Ascending aorta (tissue), 2 donors: ENCODE results near the gene EML6. TPM values are rescaled to one million over a fixed set of nuclear protein-coding genes. Genes with fewer than 3 reads are reported as not detected.

Experiments
- DNase-seq, 2 donors: peaks; one replicate each; pipeline ENCODE4 v3.0.0-alpha.2; 2019; ENCODE audit warnings: low spot score in 2 of 2
- H3K27ac ChIP-seq, 2 donors: fragments of 200-600 bp; sonication (generic); one replicate each; pipeline ENCODE4 v1.5.1; 2016 to 2017; ENCODE audit warnings: mild to moderate bottlenecking in 1 of 2
- H3K27me3 ChIP-seq: fragments of 200-600 bp; sonication (generic); one replicate; pipeline ENCODE4 v1.5.1; 2017
- H3K36me3 ChIP-seq, 2 donors: fragments of 200-600 bp; sonication (generic); one replicate each; pipeline ENCODE4 v1.5.1; 2016
- H3K4me1 ChIP-seq, 2 donors: fragments of 200-600 bp; sonication (generic); one replicate each; pipeline ENCODE4 v1.5.1; 2016 to 2017; ENCODE audit warnings: mild to moderate bottlenecking in 1 of 2
- H3K4me3 ChIP-seq, 2 donors: fragments of 200-600 bp; sonication (generic); one replicate each; pipeline ENCODE4 v1.5.1; 2016 to 2017; ENCODE audit warnings: mild to moderate bottlenecking in 1 of 2
- H3K9me3 ChIP-seq, 2 donors: fragments of 200-600 bp; sonication (generic); one replicate each; pipeline ENCODE4 v1.5.1; 2016
- CTCF ChIP-seq, 3 experiments: fragments of 200-600 bp in 2 of 3; fragments of 450-650 bp in 1 of 3; sonication (generic) in 2 of 3; IDR thresholded peaks; one replicate each; pipeline ENCODE4 v1.5.1; 2016 to 2019; ENCODE audit warnings: antibody characterized with exemption in 3 of 3, mild to moderate bottlenecking in 1 of 3, moderate library complexity in 1 of 3
- intact Hi-C: fragments of 100-400 bp; cut with DNase I; formaldehyde crosslinking; loops from one replicate; pipeline ENCODE4 v1.15.1; 2023
- total RNA-seq: library from RNA; depleted of rRNA; stranded (reverse); fragments of >200 nt; gene quantifications from one replicate; pipeline ENCODE4 v1.1.0, GENCODE V29; 2016

Gene EML6
- total RNA-seq, 1 donor from 2014 or later = not detected

GRCh38 chr2:54820558-54820957 lies 97.1 kb downstream of the EML6 start:
- intact Hi-C loops = no loop called here
- no peak for TF ChIP-seq CTCF (IDR thresholded peaks at IDR 0.05)
- no peak for DNase-seq
- H3K4me3 ChIP-seq = no peak overlapping the region
- no peaks in the 10 kb centered on the region for H3K9me3 ChIP-seq
- no peaks in the 10 kb centered on the region for H3K4me1 ChIP-seq
- no peaks in the 10 kb centered on the region for H3K27me3 ChIP-seq
- H3K27ac ChIP-seq = no peak overlapping the region
- no peaks in the 10 kb centered on the region for H3K36me3 ChIP-seq

- Histone ChIP-seq H3K4me1 (no peaks in the 10 kb centered on the region), H3K9me3 (no peaks in the 10 kb centered on the region), H3K4me3 (no peak overlapping the region), H3K27ac (no peak overlapping the region), H3K36me3 (no peaks in the 10 kb centered on the region), H3K27me3 (no peaks in the 10 kb centered on the region)
- TF ChIP-seq CTCF (IDR thresholded peaks at IDR 0.05) = no peak
- DNase-seq = no peak
- intact Hi-C loops = no loop called here
Observed at GRCh38 chr2:54824567-54824966, 101.1 kb downstream of the EML6 start.

GRCh38 chr2:54830546-54830945 lies 107.1 kb downstream of the EML6 start:
- Histone ChIP-seq H3K4me3 (no peak overlapping the region), H3K9me3 (no peaks in the 10 kb centered on the region), H3K4me1 (no peaks in the 10 kb centered on the region), H3K27me3 (no peaks in the 10 kb centered on the region), H3K27ac (no peak overlapping the region), H3K36me3 (no peaks in the 10 kb centered on the region)
- no peak for TF ChIP-seq CTCF (IDR thresholded peaks at IDR 0.05)
- intact Hi-C loops = loop anchor here (10.0 kb wide), 1 partner anchor 656 kb away; no protein-coding TSS in a partner anchor
- DNase-seq = no peak

DNA sequence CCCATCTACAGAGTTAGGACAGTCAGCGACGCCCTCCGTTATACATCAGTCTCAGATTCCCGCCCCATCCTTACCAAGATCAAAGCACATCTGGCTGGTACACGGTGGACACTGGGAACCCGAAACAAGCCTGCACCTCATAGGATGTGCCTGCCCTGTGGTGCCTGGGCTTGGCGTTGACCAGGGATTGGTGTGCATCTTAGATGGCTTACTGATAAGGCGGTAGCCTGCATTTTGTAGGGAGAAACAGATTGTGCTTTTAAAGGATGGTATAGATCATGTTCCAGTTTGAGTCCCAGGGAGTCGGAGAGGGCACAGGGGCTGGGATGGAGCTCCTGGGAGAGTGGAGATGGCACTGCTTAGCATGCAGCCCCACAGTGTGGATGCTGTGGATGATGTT lies 108.0 kb downstream of the EML6 start:
- no peaks in the 10 kb centered on the region for H3K4me1 ChIP-seq
- H3K27ac ChIP-seq = no peak overlapping the region
- H3K4me3 ChIP-seq = no peak overlapping the region
- H3K36me3 ChIP-seq = no peaks in the 10 kb centered on the region
- no peak for TF ChIP-seq CTCF (IDR thresholded peaks at IDR 0.05)
- intact Hi-C loops = loop anchor here (10.0 kb wide), 1 partner anchor 657 kb away; no protein-coding TSS in a partner anchor
- no peaks in the 10 kb centered on the region for H3K9me3 ChIP-seq
- no peak for DNase-seq
- no peaks in the 10 kb centered on the region for H3K27me3 ChIP-seq

DNA sequence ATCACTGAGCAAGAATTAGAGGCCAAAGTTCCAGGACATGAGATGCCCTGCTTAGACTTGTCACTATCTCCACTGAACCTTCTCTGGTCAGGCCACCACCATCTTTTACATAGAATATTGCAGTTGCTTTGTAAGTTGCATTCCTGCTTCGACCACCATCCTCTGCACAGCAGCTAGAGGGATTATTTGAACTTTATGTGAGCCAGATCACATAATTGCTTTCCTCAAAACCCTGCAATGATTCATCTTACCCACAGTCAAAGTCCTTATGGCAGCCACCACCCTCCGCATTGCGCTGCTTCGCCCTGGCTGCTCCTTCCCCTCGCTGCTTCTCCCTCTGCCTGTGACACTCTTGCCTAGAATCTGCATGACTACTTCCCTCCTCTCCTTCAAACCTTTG lies 111.3 kb downstream of the EML6 start:
- Histone ChIP-seq H3K4me1 (no peaks in the 10 kb centered on the region), H3K27me3 (no peaks in the 10 kb centered on the region), H3K36me3 (no peaks in the 10 kb centered on the region), H3K4me3 (no peak overlapping the region), H3K27ac (no peak overlapping the region), H3K9me3 (no peaks in the 10 kb centered on the region)
- intact Hi-C loops = loop anchor here (10.0 kb wide), 1 partner anchor 660 kb away; no protein-coding TSS in a partner anchor
- TF ChIP-seq CTCF (IDR thresholded peaks at IDR 0.05) = no peak
- DNase-seq = no peak

DNA sequence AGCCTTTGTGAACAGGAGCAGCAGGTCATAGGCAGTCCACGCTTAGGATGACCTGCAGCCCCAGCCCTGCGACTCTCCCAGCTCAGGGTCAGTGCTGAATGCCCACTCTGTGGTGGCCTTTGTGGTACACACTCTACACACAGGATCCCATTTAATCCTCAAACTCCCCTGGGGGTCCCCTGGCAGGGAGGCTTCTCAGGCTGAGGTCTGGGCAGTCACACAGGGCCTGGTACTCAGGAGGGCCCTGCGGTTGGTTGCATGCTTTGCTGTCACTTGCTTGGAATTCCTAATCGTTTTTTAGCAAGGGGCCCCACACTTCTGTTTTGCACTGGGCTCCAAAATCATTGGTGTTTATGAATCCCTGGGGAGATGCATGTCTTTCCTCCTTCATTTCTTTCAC lies 113.0 kb downstream of the EML6 start:
- no peak for TF ChIP-seq CTCF (IDR thresholded peaks at IDR 0.05)
- intact Hi-C loops = loop anchor here (10.0 kb wide), 1 partner anchor 662 kb away; no protein-coding TSS in a partner anchor
- no peaks in the 10 kb centered on the region for H3K4me1 ChIP-seq

More for the DNA sequence above, 113.0 kb downstream of the EML6 start:
- Histone ChIP-seq H3K36me3 (no peaks in the 10 kb centered on the region), H3K9me3 (no peaks in the 10 kb centered on the region), H3K27me3 (no peaks in the 10 kb centered on the region), H3K27ac (no peak overlapping the region), H3K4me3 (no peak overlapping the region)
- no peak for DNase-seq
